ENCODE measurements around the gene CCDC70. TPM values are rescaled to one million over a fixed set of nuclear protein-coding genes. Genes with fewer than 3 reads are reported as not detected.

Gene CCDC70
- total RNA-seq, 1 donor from 2014 or later: not detected

- DNase-seq (ENCODE audit: extremely low spot score in 2 of 2): no peak
- H3K36me3 ChIP-seq: no peaks in the 10 kb centered on the region
- no peaks in the 10 kb centered on the region for H3K9me3 ChIP-seq
- no peaks in the 10 kb centered on the region for H3K27me3 ChIP-seq
- H3K27ac ChIP-seq: no peak overlapping the region
- TF ChIP-seq POLR2AphosphoS5 (IDR thresholded peaks at IDR 0.05; ENCODE audit: insufficient read depth in 1 of 2, low read depth in 1 of 2): no peak
- TF ChIP-seq CTCF (IDR thresholded peaks at IDR 0.05): no peak
- TF ChIP-seq POLR2A (IDR thresholded peaks at IDR 0.05): no peak
- peaks cover 22% of the 10 kb centered on the region for H3K4me1 ChIP-seq
- intact Hi-C loops (cut with DNase I): loop anchor here (10.0 kb wide), 1 partner anchor 308 kb away; the partner anchor contains the start of gene NEK5
- no peak overlapping the region for H3K4me3 ChIP-seq
These were observed 45.0 kb upstream of the CCDC70 start for GRCh38 chr13:51816604-51817249.

- Histone ChIP-seq H3K27me3 (no peaks in the 10 kb centered on the region), H3K9me3 (no peaks in the 10 kb centered on the region), H3K36me3 (no peaks in the 10 kb centered on the region), H3K4me1 (peaks cover 22% of the 10 kb centered on the region), H3K4me3 (no peak overlapping the region), H3K27ac (no peak overlapping the region)
- no peak for DNase-seq (ENCODE audit: extremely low spot score in 2 of 2)
- TF ChIP-seq POLR2AphosphoS5 (IDR thresholded peaks at IDR 0.05; ENCODE audit: insufficient read depth in 1 of 2, low read depth in 1 of 2) (no peak), CTCF (IDR thresholded peaks at IDR 0.05) (no peak), POLR2A (IDR thresholded peaks at IDR 0.05) (no peak)
- intact Hi-C loops (cut with DNase I): loop anchor here (10.0 kb wide), 1 partner anchor 307 kb away; the partner anchor contains the start of gene NEK5
These were observed 44.1 kb upstream of the CCDC70 start for GRCh38 chr13:51817717-51818116.

- H3K27me3 ChIP-seq: no peaks in the 10 kb centered on the region
- DNase-seq (ENCODE audit: extremely low spot score in 2 of 2): no peak
- no peaks in the 10 kb centered on the region for H3K9me3 ChIP-seq
- no peak overlapping the region for H3K27ac ChIP-seq
- intact Hi-C loops (cut with DNase I): loop anchor here (10.0 kb wide), 1 partner anchor 307 kb away; the partner anchor contains the start of gene NEK5
- peaks cover 27% of the 10 kb centered on the region for H3K4me1 ChIP-seq
- TF ChIP-seq POLR2A (IDR thresholded peaks at IDR 0.05) (no peak), POLR2AphosphoS5 (IDR thresholded peaks at IDR 0.05; ENCODE audit: insufficient read depth in 1 of 2, low read depth in 1 of 2) (no peak), CTCF (IDR thresholded peaks at IDR 0.05) (no peak)
- H3K36me3 ChIP-seq: no peaks in the 10 kb centered on the region
- H3K4me3 ChIP-seq: no peak overlapping the region
These were observed 43.5 kb upstream of the CCDC70 start for GRCh38 chr13:51818276-51818675.

- TF ChIP-seq CTCF (IDR thresholded peaks at IDR 0.05) (no peak), POLR2A (IDR thresholded peaks at IDR 0.05) (no peak), POLR2AphosphoS5 (IDR thresholded peaks at IDR 0.05; ENCODE audit: insufficient read depth in 1 of 2, low read depth in 1 of 2) (no peak)
- intact Hi-C loops (cut with DNase I): loop anchor here (10.0 kb wide), 1 partner anchor 306 kb away; the partner anchor contains the start of gene NEK5
These were observed 42.8 kb upstream of the CCDC70 start for GRCh38 chr13:51818781-51819511.

More at GRCh38 chr13:51818781-51819511, 42.8 kb upstream of the CCDC70 start:
- H3K4me1 ChIP-seq: peaks cover 34% of the 10 kb centered on the region
- no peak for DNase-seq (ENCODE audit: extremely low spot score in 2 of 2)
- no peaks in the 10 kb centered on the region for H3K9me3 ChIP-seq
- H3K36me3 ChIP-seq: no peaks in the 10 kb centered on the region
- no peak overlapping the region for H3K4me3 ChIP-seq
- no peak overlapping the region for H3K27ac ChIP-seq
- H3K27me3 ChIP-seq: no peaks in the 10 kb centered on the region

Data from vagina (tissue), 2 donors.